Panc1 (cell line): ENCODE results near the gene LANCL1. TPM values are rescaled to one million over a fixed set of nuclear protein-coding genes. Genes with fewer than 3 reads are reported as not detected.

Experiments
- ATAC-seq: fragments of 200-7000 bp; cut with Tn5 transposase; 2 replicates; pipeline ENCODE4 v1.9.1; 2020; ENCODE audit warnings: mild to moderate bottlenecking, moderate library complexity
- BruUV-seq: library from RNA; stranded (reverse); fragments of 400-500 nt; replicated peaks from 2 replicates; lab custom pipeline; 2021; lab: Mats Ljungman, UMichigan
- CTCF ChIA-PET: fragments of 300-600 bp; sonication (Branson Sonifier 250); formaldehyde crosslinking; loops from one replicate; lab custom pipeline; 2022; ENCODE audit warnings: antibody characterized with exemption; lab: Charles Lee
- POLR2A ChIA-PET: fragments of 300-600 bp; sonication (Branson Sonifier 250); formaldehyde crosslinking; loops from one replicate; lab custom pipeline; 2022; ENCODE audit warnings: antibody characterized with exemption; lab: Charles Lee
- DNase-seq: peaks from one replicate; pipeline ENCODE4 v3.0.0-alpha.2; 2010; ENCODE audit warnings: low read depth, low spot score
- H3K27ac ChIP-seq: 2 replicates; pipeline ENCODE4 v1.5.1; 2011; ENCODE audit warnings: mild to moderate bottlenecking, low read length, inconsistent platforms
- H3K27me3 ChIP-seq: fragments of 200-500 bp; sonication (Bioruptor generic); 2 replicates; pipeline ENCODE4 v1.6.0; 2014; ENCODE audit warnings: low read length, inconsistent platforms; ENCODE audit not compliant: control insufficient read depth, insufficient read depth
- H3K36me3 ChIP-seq: fragments of 200-500 bp; sonication (Bioruptor generic); 2 replicates; pipeline ENCODE4 v1.5.1; 2014; ENCODE audit warnings: inconsistent platforms, mild to moderate bottlenecking, low read length, moderate library complexity; ENCODE audit not compliant: control insufficient read depth, insufficient read depth
- H3K4me1 ChIP-seq: 2 replicates; pipeline ENCODE4 v1.5.1; 2011; ENCODE audit warnings: inconsistent platforms, mild to moderate bottlenecking, low read length, moderate library complexity; ENCODE audit not compliant: control insufficient read depth, insufficient read depth
- H3K4me3 ChIP-seq, 2 experiments: 2 replicates each; pipeline ENCODE4 v1.5.1; 2011 to 2012; ENCODE audit warnings: low read depth in 2 of 2, low read length in 2 of 2, mild to moderate bottlenecking in 2 of 2, inconsistent platforms in 1 of 2, moderate library complexity in 1 of 2
- H3K9me3 ChIP-seq: fragments of 200-500 bp; sonication (Bioruptor generic); 2 replicates; pipeline ENCODE4 v1.5.1; 2014; ENCODE audit warnings: low read depth, mild to moderate bottlenecking, inconsistent platforms, low read length, moderate library complexity; ENCODE audit not compliant: control insufficient read depth, insufficient read depth
- CTCF ChIP-seq: fragments of 450-650 bp; IDR thresholded peaks from 2 replicates; pipeline ENCODE4 v1.5.1; 2017; ENCODE audit warnings: mild to moderate bottlenecking
- POLR2AphosphoS5 ChIP-seq: IDR thresholded peaks from 2 replicates; pipeline ENCODE4 v1.6.1; 2012; ENCODE audit warnings: mild to moderate bottlenecking, low read depth, low read length, moderate library complexity
- REST ChIP-seq, 2 experiments: IDR thresholded peaks; 2 replicates each; pipeline ENCODE4 v1.6.1; 2011 to 2012; ENCODE audit warnings: low read depth in 2 of 2, control low read depth in 1 of 2, low read length in 1 of 2, mild to moderate bottlenecking in 1 of 2, moderate library complexity in 1 of 2; ENCODE audit not compliant: insufficient read depth in 1 of 2
- SIN3A ChIP-seq: IDR thresholded peaks from 2 replicates; pipeline ENCODE4 v1.6.1; 2012; ENCODE audit warnings: low read depth, mild to moderate bottlenecking, low read length, moderate library complexity, borderline replicate concordance; ENCODE audit not compliant: insufficient read depth
- TCF7L2 ChIP-seq: IDR thresholded peaks from 2 replicates; pipeline ENCODE4 v1.6.1; 2011; ENCODE audit warnings: mild to moderate bottlenecking, low read depth, low read length, inconsistent platforms
- in situ Hi-C: cut with HindIII; loops from 2 replicates; pipeline ENCODE4 v1.10.0; 2016; ENCODE audit warnings: low sequenced_read_pairs, low pct_unique_long_range_greater_than_20kb
- intact Hi-C: fragments of 100-400 bp; cut with micrococcal nuclease; formaldehyde crosslinking; loops from one replicate; pipeline ENCODE4 v1.10.0; 2022; ENCODE audit not compliant: unreplicated experiment
- total RNA-seq: library from RNA; stranded (reverse); gene quantifications from one replicate; pipeline ENCODE4 v1.2.1, GENCODE V29; 2021; ENCODE audit not compliant: unreplicated experiment

LANCL1 gene
- total RNA-seq, 1 experiment from 2014 or later: 42.8 TPM

GRCh38 chr2:210458395-210458794, 18.2 kb downstream of the LANCL1 start:
- no peak for ATAC-seq
- Histone ChIP-seq H3K4me1 (no peaks in the 10 kb centered on the region), H3K36me3 (no peaks in the 10 kb centered on the region; the same call in 1 of the 2 replicates), H3K27me3 (no peaks in the 10 kb centered on the region), H3K4me3 (no peak overlapping the region), H3K9me3 (no peaks in the 10 kb centered on the region), H3K27ac (no peak overlapping the region)
- POLR2A ChIA-PET: no interaction called here
- no peak for TF ChIP-seq TCF7L2
- TF ChIP-seq SIN3A: no peak
- TF ChIP-seq POLR2AphosphoS5: no peak
- no peak for TF ChIP-seq REST (IDR thresholded peaks at IDR 0.05; ENCODE audit: insufficient read depth in 1 of 2, low read depth in 2 of 2, low read length in 1 of 2)
- TF ChIP-seq CTCF: no peak
- intact Hi-C loops: no loop called here
- in situ Hi-C loops: no loop called here
- no TSS peak for BruUV-seq
- no peak for DNase-seq
- CTCF ChIA-PET: no interaction called here

GRCh38 chr2:210456571-210456970, 20.0 kb downstream of the LANCL1 start:
- Histone ChIP-seq H3K9me3 (no peaks in the 10 kb centered on the region), H3K27me3 (no peaks in the 10 kb centered on the region), H3K4me3 (no peak overlapping the region), H3K27ac (no peak overlapping the region), H3K36me3 (no peaks in the 10 kb centered on the region; the same call in 1 of the 2 replicates), H3K4me1 (no peaks in the 10 kb centered on the region)
- ChIA-PET POLR2A (no interaction called here), CTCF (no interaction called here)
- TF ChIP-seq POLR2AphosphoS5: no peak
- TF ChIP-seq SIN3A: no peak
- TF ChIP-seq TCF7L2: no peak
- TF ChIP-seq REST (IDR thresholded peaks at IDR 0.05; ENCODE audit: insufficient read depth in 1 of 2, low read depth in 2 of 2, low read length in 1 of 2): no peak
- TF ChIP-seq CTCF: no peak
- DNase-seq (no peak), ATAC-seq (no peak)
- intact Hi-C loops (no loop called here), in situ Hi-C loops (no loop called here)
- BruUV-seq: no TSS peak
